Measurements from ENCODE around the gene UBR4. TPM values are rescaled to one million over a fixed set of nuclear protein-coding genes. Genes with fewer than 3 reads are reported as not detected.

Gene UBR4
- polyA plus RNA-seq, 1 donor (not counting 4 experiments of a cell fraction or from before 2014, with no cell fraction given): 39.0 TPM

DNA sequence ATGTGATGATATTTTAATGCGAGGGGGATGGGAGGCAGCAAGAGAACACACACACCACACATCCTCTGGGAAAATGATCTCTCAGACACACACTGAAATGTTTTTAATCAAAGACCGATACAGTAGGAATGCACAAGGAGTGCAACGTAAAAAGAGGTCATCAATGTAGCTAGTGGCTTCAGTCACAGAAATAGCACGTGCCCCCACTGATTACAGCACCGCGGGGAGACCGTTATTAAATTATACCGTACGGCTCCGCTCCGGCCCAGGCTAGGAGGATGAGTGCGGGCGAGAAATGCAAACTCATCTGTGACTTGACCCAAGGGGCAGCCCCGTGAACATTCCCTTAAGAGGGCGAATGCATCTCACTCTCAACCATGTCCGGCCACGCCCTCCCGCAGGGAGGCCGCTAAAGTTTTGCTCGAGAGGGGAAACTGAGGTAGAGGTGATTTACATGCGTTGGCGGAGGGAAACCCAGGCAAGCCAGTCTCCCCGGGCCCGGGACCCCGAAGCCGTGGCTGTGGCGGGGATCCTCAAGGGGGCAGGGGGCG lies 552 bp downstream of the UBR4 start:
- Histone ChIP-seq H3K4me3 (ENCODE audit: control insufficient read depth in 2 of 3, extremely low read depth in 1 of 3, insufficient read depth in 2 of 3, low read depth in 1 of 3, low read length in 3 of 3) (peak overlapping the region; percentile 81 to 100 (median 98)), H3K79me2 (ENCODE audit: control insufficient read depth, insufficient read depth, low read length) (peaks cover 92% of the 10 kb centered on the region), H2AFZ (ENCODE audit: control insufficient read depth, low read length) (peak overlapping the region; percentile 68), H4K20me1 (ENCODE audit: control insufficient read depth, extremely low read depth, insufficient read depth, low read length) (peaks cover 4% of the 10 kb centered on the region), H3K36me3 (ENCODE audit: control insufficient read depth in 2 of 2, extremely low read depth in 1 of 2, insufficient read depth in 2 of 2, low read length in 2 of 2) (peaks cover 0 to 16% of the 10 kb centered on the region in 2 experiments), H3K27me3 (ENCODE audit: control insufficient read depth, extremely low read depth, insufficient read depth, low read length) (no peaks in the 10 kb centered on the region), H3K4me1 (ENCODE audit: control insufficient read depth, extremely low read depth, insufficient read depth, low read length) (peaks cover 27% of the 10 kb centered on the region), H3K9me1 (ENCODE audit: control insufficient read depth, extremely low read depth, insufficient read depth, low read length) (no peaks in the 10 kb centered on the region), H3K27ac (ENCODE audit: control insufficient read depth, insufficient read depth, low read length) (peak overlapping the region; percentile 97), H3K9me3 (ENCODE audit: control insufficient read depth, low read depth, low read length) (no peaks in the 10 kb centered on the region), H3K4me2 (ENCODE audit: control insufficient read depth, extremely low read depth, insufficient read depth, low read depth, low read length) (peak overlapping the region; percentile 95), H3K9ac (ENCODE audit: control insufficient read depth, extremely low read depth, insufficient read depth, low read length) (peak overlapping the region; percentile 97)
- dilution Hi-C loops (cut with MboI; ENCODE audit: extremely low pct_ligation_motif_present, low sequenced_read_pairs): no loop called here
- TF ChIP-seq EZH2 (IDR thresholded peaks at IDR 0.05; ENCODE audit: low read length): no peak
- TF ChIP-seq, protein P1, sequence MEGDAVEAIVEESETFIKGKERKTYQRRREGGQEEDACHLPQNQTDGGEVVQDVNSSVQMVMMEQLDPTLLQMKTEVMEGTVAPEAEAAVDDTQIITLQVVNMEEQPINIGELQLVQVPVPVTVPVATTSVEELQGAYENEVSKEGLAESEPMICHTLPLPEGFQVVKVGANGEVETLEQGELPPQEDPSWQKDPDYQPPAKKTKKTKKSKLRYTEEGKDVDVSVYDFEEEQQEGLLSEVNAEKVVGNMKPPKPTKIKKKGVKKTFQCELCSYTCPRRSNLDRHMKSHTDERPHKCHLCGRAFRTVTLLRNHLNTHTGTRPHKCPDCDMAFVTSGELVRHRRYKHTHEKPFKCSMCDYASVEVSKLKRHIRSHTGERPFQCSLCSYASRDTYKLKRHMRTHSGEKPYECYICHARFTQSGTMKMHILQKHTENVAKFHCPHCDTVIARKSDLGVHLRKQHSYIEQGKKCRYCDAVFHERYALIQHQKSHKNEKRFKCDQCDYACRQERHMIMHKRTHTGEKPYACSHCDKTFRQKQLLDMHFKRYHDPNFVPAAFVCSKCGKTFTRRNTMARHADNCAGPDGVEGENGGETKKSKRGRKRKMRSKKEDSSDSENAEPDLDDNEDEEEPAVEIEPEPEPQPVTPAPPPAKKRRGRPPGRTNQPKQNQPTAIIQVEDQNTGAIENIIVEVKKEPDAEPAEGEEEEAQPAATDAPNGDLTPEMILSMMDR (optimal IDR thresholded peaks at IDR 0.05 in 1 of 3, IDR thresholded peaks at IDR 0.05 in 1 of 3, conservative IDR thresholded peaks at IDR 0.05 in 1 of 3; ENCODE audit: extremely low read depth in 1 of 3, insufficient read depth in 2 of 3, low read length in 3 of 3): no peak
- DNase-seq (ENCODE audit: low read depth, low spot score) (no peak), FAIRE-seq (no peak)

DNA sequence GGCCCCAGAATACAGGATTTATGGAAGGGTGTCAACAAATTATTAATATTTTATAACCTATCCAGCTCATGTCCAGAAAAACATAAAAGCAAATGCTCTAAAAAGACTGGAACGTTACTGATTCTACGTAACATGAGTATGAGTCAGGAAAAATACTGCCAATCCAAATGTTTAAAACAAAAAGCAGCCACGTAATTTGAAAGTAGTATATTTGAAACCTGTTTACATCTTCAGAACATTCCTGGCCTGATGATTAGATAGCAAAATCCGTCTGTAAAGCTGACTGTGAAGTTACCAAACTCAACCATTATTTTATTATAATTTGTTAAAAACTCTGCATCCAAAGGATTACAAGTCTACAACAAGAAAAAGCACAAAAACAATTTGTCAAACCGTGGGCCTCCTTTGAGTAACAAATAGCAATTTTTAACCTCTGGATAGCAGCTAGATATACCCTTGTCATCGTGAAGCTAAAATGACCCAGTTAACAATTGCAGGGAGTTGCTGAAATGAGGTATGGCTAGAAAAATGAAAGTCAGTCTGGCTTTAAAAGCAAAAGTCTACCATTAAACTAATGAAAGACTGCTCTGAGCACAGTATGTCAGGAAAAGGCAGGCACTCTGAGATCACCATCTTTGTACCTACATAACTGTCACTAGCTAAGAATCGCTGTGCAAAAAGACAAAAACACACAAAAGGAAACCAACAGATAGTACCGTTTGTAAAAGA lies 1.2 kb downstream of the UBR4 start:
- Histone ChIP-seq H2AFZ (ENCODE audit: control insufficient read depth, low read length) (no peak overlapping the region), H3K27ac (ENCODE audit: control insufficient read depth, insufficient read depth, low read length) (peak overlapping the region; percentile 97), H3K9ac (ENCODE audit: control insufficient read depth, extremely low read depth, insufficient read depth, low read length) (peak overlapping the region; percentile 97), H3K36me3 (ENCODE audit: control insufficient read depth in 2 of 2, extremely low read depth in 1 of 2, insufficient read depth in 2 of 2, low read length in 2 of 2) (peaks cover 0 to 13% of the 10 kb centered on the region in 2 experiments), H3K9me3 (ENCODE audit: control insufficient read depth, low read depth, low read length) (no peaks in the 10 kb centered on the region), H3K9me1 (ENCODE audit: control insufficient read depth, extremely low read depth, insufficient read depth, low read length) (no peaks in the 10 kb centered on the region), H3K4me1 (ENCODE audit: control insufficient read depth, extremely low read depth, insufficient read depth, low read length) (peaks cover 32% of the 10 kb centered on the region), H4K20me1 (ENCODE audit: control insufficient read depth, extremely low read depth, insufficient read depth, low read length) (peaks cover 4% of the 10 kb centered on the region), H3K4me2 (ENCODE audit: control insufficient read depth, extremely low read depth, insufficient read depth, low read depth, low read length) (peak overlapping the region; percentile 95), H3K79me2 (ENCODE audit: control insufficient read depth, insufficient read depth, low read length) (peaks cover 94% of the 10 kb centered on the region), H3K4me3 (ENCODE audit: control insufficient read depth in 2 of 3, extremely low read depth in 1 of 3, insufficient read depth in 2 of 3, low read depth in 1 of 3, low read length in 3 of 3) (peak overlapping the region; percentile 81 to 100 (median 98)), H3K27me3 (ENCODE audit: control insufficient read depth, extremely low read depth, insufficient read depth, low read length) (no peaks in the 10 kb centered on the region)
- dilution Hi-C loops (cut with MboI; ENCODE audit: extremely low pct_ligation_motif_present, low sequenced_read_pairs): no loop called here
- no peak for TF ChIP-seq EZH2 (IDR thresholded peaks at IDR 0.05; ENCODE audit: low read length)
- TF ChIP-seq, protein P1 (optimal IDR thresholded peaks at IDR 0.05 in 1 of 3, IDR thresholded peaks at IDR 0.05 in 1 of 3, conservative IDR thresholded peaks at IDR 0.05 in 1 of 3; ENCODE audit: extremely low read depth in 1 of 3, insufficient read depth in 2 of 3, low read length in 3 of 3): no peak
- DNase-seq (ENCODE audit: low read depth, low spot score) (no peak), FAIRE-seq (peak; percentile 36)

All from keratinocyte (primary cell).